Neuron (in vitro differentiated cells): ENCODE results near the gene ISG20L2.

ENCODE experiments used
- H2AFZ ChIP-seq: one replicate; pipeline ENCODE4 v1.6.1; 2013; ENCODE audit warnings: low read depth, mild to moderate bottlenecking, inconsistent platforms, low read length, moderate library complexity
- H3K27me3 ChIP-seq: one replicate; pipeline ENCODE4 v1.6.1; 2013; ENCODE audit warnings: low read length; ENCODE audit not compliant: insufficient read depth
- H3K36me3 ChIP-seq: one replicate; pipeline ENCODE4 v1.6.1; 2013; ENCODE audit warnings: low read length; ENCODE audit not compliant: insufficient read depth
- H3K4me1 ChIP-seq: one replicate; pipeline ENCODE4 v1.6.1; 2013; ENCODE audit warnings: low read length; ENCODE audit not compliant: insufficient read depth
- H3K4me3 ChIP-seq: 2 replicates; pipeline ENCODE4 v1.5.1; 2013; ENCODE audit warnings: mild to moderate bottlenecking, low read length, moderate library complexity
- H3K9me3 ChIP-seq: one replicate; pipeline ENCODE4 v1.6.1; 2013; ENCODE audit warnings: low read length

Gene ISG20L2

DNA sequence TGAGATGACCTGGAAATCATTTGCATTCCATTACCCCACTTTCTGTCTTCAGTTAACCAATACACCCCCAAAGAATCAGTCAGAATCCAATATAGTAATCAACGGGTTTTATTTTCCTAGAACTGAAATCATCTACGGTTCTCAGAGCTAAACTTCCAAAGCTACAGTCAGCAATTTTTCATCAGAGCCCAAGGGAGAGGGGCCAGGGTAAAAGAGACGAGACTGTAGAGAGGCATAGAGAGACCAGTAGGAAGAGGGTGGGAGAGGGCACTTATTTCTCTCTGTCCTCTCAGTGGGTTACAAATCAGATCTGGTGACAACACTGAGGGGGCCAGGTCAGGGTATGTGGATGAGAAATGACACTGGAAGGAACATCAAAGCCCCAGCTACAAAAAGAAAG is 13.5 kb upstream of the ISG20L2 start:
- Histone ChIP-seq H3K4me3 (no peak overlapping the region), H3K36me3 (peaks cover 43% of the 10 kb centered on the region), H3K4me1 (peaks cover 26% of the 10 kb centered on the region), H2AFZ (no peak overlapping the region), H3K27me3 (no peaks in the 10 kb centered on the region), H3K9me3 (no peaks in the 10 kb centered on the region)

DNA sequence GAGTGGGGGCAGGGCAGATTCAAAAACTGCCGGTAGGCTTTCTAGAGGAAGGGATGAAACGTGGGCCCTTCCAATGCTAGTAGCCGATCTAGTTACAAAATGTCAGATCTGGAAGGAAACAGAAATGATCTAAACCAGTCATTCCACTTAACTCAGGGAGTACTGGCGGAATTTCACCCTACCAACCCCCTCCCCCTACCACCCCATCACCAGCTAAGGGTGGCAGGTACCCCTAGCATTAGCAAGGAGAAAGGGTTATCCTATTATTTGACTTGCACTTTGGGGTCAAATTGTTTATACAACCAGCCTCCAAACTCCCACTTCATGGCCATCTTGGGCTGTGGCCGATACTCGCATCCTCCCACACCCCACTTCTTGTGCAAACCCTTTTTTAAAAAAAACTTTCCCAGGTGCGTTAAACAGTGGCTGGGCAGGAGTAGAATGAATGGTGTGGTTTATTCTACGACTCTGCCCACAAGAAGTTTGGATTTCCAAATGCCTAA is 13.0 kb upstream of the ISG20L2 start:
- peaks cover 48% of the 10 kb centered on the region for H3K36me3 ChIP-seq
- no peaks in the 10 kb centered on the region for H3K27me3 ChIP-seq
- no peaks in the 10 kb centered on the region for H3K9me3 ChIP-seq
- peaks cover 22% of the 10 kb centered on the region for H3K4me1 ChIP-seq
- H2AFZ ChIP-seq = no peak overlapping the region
- H3K4me3 ChIP-seq = peak overlapping the region; percentile 13

DNA sequence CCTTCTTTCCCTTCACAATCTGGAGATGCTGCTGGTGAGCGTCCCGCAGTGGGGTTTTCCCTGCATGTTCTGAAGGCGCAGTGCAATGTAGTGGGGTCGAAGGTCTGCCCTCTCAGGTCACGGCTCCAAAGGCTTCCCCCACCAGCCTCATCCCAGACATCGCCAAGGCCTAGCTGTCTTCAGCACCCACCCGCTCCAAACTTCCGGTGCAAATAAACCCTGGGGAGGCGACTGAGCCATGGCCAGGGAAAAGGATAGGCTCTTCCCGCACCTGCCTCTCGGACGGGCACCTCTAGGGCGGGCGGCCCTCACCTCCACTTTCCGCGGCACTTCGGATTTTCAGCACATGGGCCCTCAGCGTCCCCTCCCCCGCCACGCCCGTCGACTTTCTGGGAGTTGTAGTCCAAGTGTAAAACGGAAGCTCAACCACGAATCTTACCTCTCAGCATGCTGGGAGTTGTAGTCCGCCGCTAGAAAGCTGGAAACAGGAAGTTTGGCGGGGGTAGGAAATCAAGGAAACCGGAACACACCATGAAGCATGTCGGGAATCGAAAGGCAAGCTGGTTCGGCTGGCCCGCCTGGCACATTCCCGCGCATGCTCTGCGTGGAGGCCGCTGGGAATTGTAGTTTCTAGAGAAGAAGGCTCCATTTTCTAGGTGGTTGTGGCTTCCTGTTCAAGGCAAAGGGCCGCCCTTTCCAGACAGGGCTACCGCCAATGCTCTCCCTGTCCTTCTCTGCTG is 12.3 kb upstream of the ISG20L2 start, which contains the start of gene MRPL24:
MRPL24 (minus strand) TSS at position 348 of the 740 bp plus-strand sequence. CDS start 2,384 bp downstream, outside the sequence.
- H3K36me3 ChIP-seq = peaks cover 53% of the 10 kb centered on the region
- H3K27me3 ChIP-seq = no peaks in the 10 kb centered on the region
- peaks cover 16% of the 10 kb centered on the region for H3K4me1 ChIP-seq
- peak within 1 kb of the TSS; percentile 7 for H2AFZ ChIP-seq
- peak within 1 kb of the TSS; percentile 67 for H3K4me3 ChIP-seq
- no peaks in the 10 kb centered on the region for H3K9me3 ChIP-seq

DNA sequence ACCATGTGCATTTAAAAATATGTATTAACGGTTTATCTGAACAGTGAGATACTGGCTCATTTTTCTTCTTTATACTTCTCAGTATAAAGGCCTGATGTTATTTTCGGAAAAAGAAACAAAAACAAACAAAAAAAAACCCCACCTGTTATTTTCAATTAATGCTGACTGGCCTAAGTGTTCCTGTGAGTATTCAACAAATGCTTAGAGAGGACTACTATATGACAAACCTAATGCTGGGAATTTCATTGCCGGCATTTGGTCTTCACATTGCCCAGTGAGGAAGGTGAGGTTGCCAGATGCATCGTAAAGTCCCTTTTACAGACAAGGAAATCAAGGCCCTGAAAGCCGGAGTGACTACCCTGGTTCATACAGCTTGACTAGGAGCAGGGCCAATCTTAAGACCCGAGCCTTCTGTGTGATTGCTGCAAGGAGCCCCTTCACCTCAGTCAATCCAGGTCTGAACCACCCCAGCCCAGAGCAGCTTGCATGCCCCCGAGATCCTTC is 11.7 kb upstream of the ISG20L2 start:
- Histone ChIP-seq H3K4me1 (peaks cover 12% of the 10 kb centered on the region), H2AFZ (peak overlapping the region; percentile 7), H3K27me3 (no peaks in the 10 kb centered on the region), H3K4me3 (peak overlapping the region; percentile 67), H3K36me3 (peaks cover 53% of the 10 kb centered on the region), H3K9me3 (no peaks in the 10 kb centered on the region)

GRCh38 chr1:156738916-156739315 is 10.3 kb upstream of the ISG20L2 start:
- H3K4me3 ChIP-seq = no peak overlapping the region
- peaks cover 46% of the 10 kb centered on the region for H3K36me3 ChIP-seq
- no peaks in the 10 kb centered on the region for H3K9me3 ChIP-seq
- H3K4me1 ChIP-seq = peaks cover 12% of the 10 kb centered on the region
- no peaks in the 10 kb centered on the region for H3K27me3 ChIP-seq
- H2AFZ ChIP-seq = no peak overlapping the region

DNA sequence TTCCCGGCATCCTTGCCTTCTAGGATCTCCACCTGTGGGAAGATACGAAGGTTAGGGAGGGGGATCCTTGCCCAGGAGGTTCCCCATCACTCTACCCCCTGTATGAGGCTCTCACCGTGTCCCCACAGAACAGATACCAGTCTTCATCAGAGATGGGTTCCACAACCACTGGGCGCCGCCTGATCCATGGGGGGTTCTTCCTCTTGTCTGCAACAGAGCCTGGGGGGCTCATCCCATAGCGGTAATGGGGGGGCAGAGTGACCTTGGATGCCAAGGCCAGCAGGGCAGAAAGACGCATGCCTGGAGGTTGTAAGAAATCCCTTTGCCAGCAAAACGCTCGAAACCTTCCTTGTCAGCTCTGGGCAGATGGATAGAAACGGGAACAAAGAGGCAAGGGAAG is 9.8 kb upstream of the ISG20L2 start:
- Histone ChIP-seq H3K36me3 (peaks cover 46% of the 10 kb centered on the region), H3K4me3 (no peak overlapping the region), H3K9me3 (no peaks in the 10 kb centered on the region), H3K27me3 (no peaks in the 10 kb centered on the region), H2AFZ (no peak overlapping the region), H3K4me1 (peaks cover 12% of the 10 kb centered on the region)

- Histone ChIP-seq H3K27me3 (no peaks in the 10 kb centered on the region), H3K4me1 (peaks cover 4% of the 10 kb centered on the region), H3K9me3 (no peaks in the 10 kb centered on the region), H2AFZ (no peak overlapping the region), H3K4me3 (no peak overlapping the region), H3K36me3 (peaks cover 48% of the 10 kb centered on the region)
Measured at GRCh38 chr1:156733989-156734584, 5.5 kb upstream of the ISG20L2 start.

GRCh38 chr1:156727926-156728598 is 504 bp downstream of the ISG20L2 start, which contains the start of gene METTL25B:
Gene METTL25B, plus strand, starts transcription at chr1:156728469. Its CDS starts 636 bp downstream, at chr1:156729105.
- peaks cover 34% of the 10 kb centered on the region for H3K4me1 ChIP-seq
- H3K4me3 ChIP-seq = peak within 1 kb of the TSS; percentile 63
- no peaks in the 10 kb centered on the region for H3K9me3 ChIP-seq
- H2AFZ ChIP-seq = peak within 1 kb of the TSS; percentile 68
- H3K36me3 ChIP-seq = peaks cover 31% of the 10 kb centered on the region
- no peaks in the 10 kb centered on the region for H3K27me3 ChIP-seq

DNA sequence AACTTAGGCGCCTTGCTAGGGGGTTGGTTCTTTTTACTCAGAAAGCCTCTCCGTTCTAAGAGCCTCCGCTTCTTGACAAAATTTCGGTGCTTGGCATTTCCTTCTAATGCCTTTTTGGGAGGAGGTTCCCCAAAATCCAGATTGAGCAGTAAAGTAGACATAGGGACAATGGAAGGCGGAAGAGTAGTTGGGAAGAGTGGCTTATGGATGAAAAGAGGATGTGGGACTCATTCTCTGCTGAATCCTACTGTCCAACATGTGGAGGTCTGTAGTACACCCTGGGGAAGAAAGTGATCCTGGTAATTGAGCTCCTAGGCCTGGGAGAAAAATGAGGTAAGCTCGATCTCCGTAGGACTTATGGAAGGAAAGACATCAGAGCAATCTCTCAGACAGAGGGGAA is 1.1 kb downstream of the ISG20L2 start:
- Histone ChIP-seq H2AFZ (no peak overlapping the region), H3K36me3 (peaks cover 33% of the 10 kb centered on the region), H3K4me1 (peaks cover 34% of the 10 kb centered on the region), H3K4me3 (peak overlapping the region; percentile 63), H3K27me3 (no peaks in the 10 kb centered on the region), H3K9me3 (no peaks in the 10 kb centered on the region)

DNA sequence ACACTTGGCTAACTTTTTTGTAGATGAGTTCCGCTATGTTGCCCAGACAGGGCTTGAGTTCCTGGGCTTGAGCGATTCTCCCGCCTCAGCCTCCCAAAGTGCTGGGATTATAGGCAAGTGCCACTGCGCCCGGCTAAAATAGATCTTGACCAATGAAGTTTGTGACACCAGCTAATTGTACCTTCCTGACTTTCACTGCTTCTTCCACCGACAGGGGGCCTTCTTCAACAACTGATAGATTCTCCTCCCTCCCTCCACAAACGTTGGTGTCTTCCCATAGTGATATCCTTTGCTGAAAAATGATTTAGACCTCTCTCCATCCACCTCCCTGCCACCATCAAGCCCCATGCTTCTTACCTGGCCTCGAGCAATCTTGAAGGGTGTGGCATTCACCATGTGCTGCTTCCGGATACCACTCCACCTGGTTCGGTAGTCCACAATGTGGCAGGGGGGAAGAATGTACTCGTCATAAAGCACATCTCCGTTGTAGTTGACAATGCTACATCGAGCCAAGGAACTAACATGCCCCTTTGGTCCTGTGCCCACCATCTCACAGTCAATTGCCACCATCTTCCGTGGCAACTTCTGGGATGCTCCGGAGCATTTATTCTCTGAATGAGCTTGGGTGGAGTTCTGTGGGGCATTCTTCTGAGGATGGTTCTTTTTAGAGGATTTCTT is 1.9 kb downstream of the ISG20L2 start:
- Histone ChIP-seq H3K4me1 (peaks cover 34% of the 10 kb centered on the region), H2AFZ (no peak overlapping the region), H3K27me3 (no peaks in the 10 kb centered on the region), H3K4me3 (peak overlapping the region; percentile 15), H3K9me3 (no peaks in the 10 kb centered on the region), H3K36me3 (peaks cover 30% of the 10 kb centered on the region)

DNA sequence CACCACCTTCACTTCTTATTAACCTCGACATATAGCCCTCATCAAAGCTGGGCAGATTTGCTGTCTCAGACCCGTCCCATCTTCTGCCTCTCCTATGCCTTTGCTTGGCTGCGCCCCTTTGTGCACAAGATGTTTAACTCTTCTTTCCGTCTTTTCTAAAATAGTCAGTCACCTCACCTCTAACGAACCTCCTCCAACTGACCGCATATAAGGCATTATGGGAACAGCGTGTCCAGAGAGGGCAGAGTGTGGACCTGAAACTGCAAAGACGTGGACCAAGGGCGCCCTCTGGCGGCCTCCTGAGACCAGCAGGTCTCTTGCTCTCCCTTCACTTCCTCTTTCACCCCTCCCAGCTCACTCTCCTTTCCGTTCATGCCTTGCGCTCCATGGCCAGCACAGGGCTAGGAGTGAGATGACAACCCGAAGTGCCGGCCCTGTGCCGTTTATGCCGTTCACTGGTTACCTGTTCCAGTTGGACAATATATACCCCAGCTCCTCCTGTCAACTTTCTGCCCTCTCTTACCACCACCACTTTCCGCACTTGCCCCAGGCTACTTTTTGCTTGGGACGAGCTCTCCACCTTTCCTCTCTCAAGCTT is 2.8 kb downstream of the ISG20L2 start:
- Histone ChIP-seq H3K9me3 (no peaks in the 10 kb centered on the region), H3K4me3 (peak overlapping the region; percentile 15), H3K27me3 (no peaks in the 10 kb centered on the region), H3K36me3 (peaks cover 36% of the 10 kb centered on the region), H3K4me1 (peaks cover 34% of the 10 kb centered on the region), H2AFZ (no peak overlapping the region)

DNA sequence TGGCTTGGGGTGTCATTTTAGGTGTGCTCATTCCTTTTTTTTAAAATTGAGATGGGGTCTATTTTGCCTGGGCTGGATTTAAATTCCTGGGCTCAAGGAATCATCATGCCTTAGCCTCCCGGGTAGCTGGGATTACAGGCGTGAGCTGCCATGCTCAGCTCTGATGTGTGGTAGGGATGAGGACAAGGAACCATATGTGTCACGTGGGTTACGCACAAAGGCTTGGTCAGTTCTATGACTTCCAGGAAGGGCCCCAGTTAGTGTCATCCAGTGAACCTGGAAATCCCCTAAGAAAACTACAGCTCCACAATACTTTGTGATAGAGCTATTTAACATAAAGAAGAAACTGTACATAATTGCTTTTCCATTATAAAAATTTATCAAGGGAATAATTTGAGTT is 7.0 kb downstream of the ISG20L2 start:
- Histone ChIP-seq H3K9me3 (no peaks in the 10 kb centered on the region), H3K27me3 (no peaks in the 10 kb centered on the region), H3K36me3 (peaks cover 38% of the 10 kb centered on the region), H2AFZ (no peak overlapping the region), H3K4me3 (no peak overlapping the region), H3K4me1 (peaks cover 14% of the 10 kb centered on the region)
